NCI-H187 (cell line): Measurements from ENCODE around the gene ACVR2B.

Experiments
- DNase-seq, 2 experiments: peaks; one replicate each; lab custom pipeline; 2025; lab: John Stamatoyannopoulos, UW

Gene ACVR2B

DNA sequence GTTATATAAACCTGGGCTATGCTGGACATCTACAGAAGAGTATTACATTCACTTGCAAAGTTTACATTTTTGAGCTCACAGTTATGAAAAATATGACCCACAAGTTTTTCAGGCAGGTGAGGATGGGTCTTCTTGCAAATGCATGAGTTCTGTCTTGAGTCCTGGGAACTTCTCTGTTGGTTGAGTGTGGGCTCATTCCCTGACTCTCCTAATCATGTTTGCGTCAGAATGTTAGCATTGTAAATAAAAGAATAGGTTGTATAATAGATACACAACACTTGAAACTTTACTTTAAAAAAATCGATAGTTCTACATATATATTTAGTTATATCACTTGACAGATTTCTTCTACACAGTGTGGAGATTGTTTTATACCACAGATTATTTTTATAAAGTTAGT is 35.3 kb downstream of the ACVR2B start:
- DNase-seq, result no peak

DNA sequence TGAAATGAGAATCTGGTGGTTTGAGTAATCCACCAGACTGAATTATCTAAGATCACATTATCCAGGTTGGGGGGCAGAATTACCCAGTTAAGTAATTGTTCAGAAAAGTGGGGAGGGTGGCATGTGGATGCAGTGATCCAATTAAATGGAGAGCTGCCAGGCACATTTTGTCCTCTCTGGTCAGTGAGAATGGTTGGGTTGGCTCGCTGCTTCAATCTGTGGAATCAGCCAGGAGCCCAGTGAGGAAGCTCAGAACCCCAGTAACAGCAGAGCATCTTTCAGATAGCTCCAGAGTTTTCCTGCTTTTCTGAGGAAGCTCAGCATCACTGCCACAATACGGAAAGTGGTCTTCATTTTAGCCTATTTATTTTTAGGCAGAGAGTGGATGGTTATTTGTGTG is 36.1 kb downstream of the ACVR2B start:
- DNase-seq, result no peak

DNA sequence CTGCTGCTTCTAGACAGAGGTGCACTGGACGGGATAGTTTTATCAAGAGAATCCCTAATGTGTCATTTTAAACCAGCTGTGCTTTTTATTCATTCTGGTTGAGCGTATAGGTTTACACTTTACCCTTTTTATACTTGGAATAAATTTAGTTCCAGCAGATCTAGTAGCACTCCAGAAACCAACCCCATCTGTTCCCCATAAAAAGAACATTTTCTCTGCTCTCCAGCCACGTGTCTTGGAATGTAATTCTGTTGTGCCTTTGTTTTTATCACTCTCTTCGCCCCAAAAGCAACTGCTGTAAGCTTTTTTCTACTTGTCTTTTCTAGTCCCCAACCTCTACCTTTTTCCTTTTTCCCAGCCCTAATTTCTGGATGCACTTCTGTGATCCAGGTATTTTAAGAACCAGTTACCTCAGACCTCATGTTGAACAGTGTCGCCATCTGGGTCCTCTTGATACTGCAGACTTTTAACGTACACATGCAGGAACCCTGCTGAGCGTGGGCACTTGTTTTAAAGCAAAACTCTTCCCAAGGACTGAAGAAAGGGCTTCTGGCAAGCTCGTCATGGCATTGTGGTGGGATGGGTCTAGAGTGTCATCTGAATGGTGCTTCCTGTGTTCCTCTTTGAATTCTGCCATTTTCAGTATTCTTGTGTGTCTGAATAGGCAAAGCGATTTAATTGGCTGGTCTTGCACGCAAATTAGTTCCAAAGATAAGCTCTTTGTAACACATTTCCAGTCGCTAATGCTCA is 36.8 kb downstream of the ACVR2B start:
- no peak for DNase-seq

DNA sequence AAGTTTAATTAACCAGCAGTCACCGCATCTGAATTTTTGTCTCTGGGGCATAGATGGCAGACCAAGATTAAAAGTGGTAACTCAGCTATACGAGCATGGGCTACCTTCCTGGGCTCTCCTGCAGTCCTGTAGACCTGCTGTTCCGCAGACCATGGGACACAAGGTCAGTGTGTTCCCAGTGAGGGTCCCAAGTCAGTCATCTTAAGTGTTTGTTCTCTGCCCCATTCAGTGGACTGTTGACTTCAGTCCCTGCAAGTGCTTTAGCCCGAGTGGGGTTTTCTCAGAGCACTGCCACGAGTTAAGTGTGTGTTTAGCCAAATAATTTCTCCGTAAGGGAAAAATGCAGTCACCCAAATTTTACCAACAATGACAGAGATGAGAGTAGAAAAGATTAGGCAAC is 37.5 kb downstream of the ACVR2B start:
- DNase-seq, result no peak

GRCh38 chr3:38493031-38493430 is 39.3 kb downstream of the ACVR2B start:
- no peak for DNase-seq

DNA sequence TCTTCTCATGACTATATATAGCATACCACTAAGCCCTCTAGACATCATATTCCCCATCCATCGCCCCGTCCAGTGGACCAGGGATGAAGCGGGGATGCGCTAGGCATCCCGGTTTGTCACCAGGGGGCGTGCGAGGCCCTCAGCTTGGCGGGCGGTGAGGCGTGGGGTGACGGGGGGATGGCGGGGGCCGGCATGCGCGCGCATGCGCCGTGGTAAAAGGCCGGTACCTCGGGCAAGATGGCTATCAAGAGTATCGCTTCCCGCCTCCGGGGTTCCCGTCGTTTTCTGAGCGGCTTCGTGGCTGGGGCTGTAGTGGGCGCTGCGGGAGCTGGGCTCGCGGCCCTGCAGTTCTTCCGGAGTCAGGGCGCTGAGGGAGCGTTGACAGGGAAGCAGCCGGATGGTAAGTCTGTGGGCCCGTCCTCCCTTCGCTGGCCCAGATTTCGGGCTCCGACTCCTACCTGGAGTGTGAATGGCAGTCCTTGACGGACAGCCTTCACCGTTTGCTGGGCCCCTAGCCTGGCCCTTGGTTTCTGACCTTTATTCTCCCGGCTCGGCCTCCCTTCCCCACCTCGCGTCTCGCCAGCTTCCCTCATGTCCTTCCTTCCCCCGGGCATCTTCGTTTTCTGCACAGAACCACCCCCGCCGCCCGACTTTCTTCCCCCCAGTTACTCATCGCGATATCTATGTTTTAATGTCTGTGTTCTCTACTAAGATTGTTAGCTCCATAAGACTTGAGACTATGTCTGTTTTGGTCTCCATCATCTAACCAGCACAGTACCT is 42.6 kb downstream of the ACVR2B start, which contains the start of gene EXOG:
EXOG (plus strand) TSS at position 210 of the 780 bp plus-strand sequence; CDS start at position 238, 28 bp downstream.
- peak; percentile 65 to 74 for DNase-seq

DNA sequence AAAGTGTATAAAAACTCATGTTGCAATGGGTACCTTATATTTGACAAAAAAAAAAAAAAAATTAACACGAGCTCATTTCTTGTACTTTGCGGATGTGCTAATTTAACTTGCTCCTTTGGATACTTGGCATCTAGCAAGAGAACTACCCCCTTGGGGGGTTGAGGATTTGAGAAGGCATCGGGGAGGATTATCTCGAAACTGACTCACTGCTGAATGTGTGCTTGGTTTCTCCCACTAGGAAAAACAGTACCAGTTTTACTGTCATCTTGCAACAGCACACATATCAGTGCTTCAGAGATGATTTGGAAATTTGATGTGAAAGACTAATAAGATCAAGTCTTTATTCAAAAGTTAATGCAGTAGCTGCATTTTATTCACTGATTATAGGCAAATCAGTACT is 43.3 kb downstream of the ACVR2B start:
- no peak for DNase-seq

DNA sequence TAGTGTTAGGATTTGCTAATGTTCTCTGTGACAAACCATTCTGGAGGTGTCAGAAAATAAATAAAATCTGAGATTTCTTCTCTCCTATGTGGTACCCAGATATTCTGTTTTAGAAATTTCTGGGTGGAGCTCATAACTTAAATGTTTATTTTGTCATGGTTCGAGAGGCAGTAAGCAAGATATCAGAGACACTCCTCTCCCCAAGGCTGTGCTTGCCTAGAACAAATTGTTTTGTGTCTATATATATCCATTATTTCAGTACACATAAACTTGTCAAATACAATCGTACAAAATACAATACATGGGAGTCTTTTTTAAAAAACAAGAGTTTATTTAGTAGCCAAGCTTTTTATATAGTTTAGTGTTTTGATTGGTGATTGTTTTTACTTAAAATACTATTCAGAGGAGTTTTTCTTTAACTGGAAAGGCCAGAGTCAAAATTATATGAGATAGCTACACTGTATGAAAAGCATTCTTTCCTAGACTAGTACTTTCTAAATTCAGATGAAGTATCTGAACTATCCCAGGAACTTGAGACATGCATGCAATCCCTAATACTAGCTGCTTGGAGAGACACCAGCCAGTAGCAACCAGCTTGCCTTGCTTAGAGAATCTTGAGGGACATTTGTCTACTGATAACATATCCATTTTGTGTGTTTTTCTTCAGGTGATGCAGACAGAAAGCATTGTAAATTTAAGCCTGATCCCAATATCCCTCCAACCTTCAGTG is 47.2 kb downstream of the ACVR2B start:
- no peak for DNase-seq

DNA sequence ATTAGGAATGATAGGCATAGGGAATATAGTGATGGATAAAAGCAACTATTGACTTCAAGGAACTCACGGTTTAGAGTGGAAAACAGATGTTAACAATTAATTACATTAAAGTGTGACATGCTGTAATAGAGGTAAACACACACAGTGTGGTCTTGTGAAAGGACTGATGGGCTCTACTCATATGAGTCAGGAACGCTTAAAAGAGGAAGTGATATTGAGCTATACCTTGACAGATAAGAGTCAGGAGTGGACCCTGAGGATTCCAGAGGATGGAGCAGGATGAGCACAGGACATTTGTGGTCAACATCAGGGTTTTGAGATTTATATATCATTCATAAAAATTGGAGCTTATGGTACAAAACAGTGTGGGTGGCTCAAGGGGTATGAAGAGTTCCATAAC is 53.4 kb downstream of the ACVR2B start:
- no peak for DNase-seq

DNA sequence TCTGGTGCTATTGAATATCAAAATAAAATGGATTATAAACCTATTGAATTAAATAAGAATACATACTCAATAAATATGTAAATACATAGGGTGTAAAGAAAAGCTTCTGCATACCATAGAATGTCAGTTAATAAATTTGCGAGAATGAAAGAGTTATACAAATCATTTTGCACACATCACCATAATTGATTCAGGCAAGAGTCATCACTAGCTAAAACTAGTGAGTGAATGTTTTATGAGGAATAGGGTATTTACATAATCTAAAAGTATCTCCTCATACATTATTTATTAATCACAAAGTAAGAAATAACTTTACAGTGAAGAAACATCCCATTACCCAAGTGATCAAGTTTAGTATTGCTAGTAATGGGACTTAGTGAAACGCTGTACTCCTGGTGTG is 56.0 kb downstream of the ACVR2B start:
- no peak for DNase-seq

GRCh38 chr3:38510631-38511030 is 56.9 kb downstream of the ACVR2B start:
- DNase-seq, result no peak

- DNase-seq, result no peak
Measured at GRCh38 chr3:38511546-38511945, 57.9 kb downstream of the ACVR2B start.

- DNase-seq, result no peak
Measured at GRCh38 chr3:38515367-38515766, 61.7 kb downstream of the ACVR2B start.

GRCh38 chr3:38516669-38517068 is 63.0 kb downstream of the ACVR2B start:
- DNase-seq, result no peak

GRCh38 chr3:38519000-38519399 is 65.3 kb downstream of the ACVR2B start:
- DNase-seq, result no peak

- DNase-seq, result no peak
Measured at GRCh38 chr3:38519651-38520050, 66.0 kb downstream of the ACVR2B start.

GRCh38 chr3:38521391-38521987 is 67.8 kb downstream of the ACVR2B start:
- DNase-seq, result peak in 1 of 2 experiments; percentile 4

GRCh38 chr3:38522002-38522401 is 68.3 kb downstream of the ACVR2B start:
- no peak for DNase-seq

DNA sequence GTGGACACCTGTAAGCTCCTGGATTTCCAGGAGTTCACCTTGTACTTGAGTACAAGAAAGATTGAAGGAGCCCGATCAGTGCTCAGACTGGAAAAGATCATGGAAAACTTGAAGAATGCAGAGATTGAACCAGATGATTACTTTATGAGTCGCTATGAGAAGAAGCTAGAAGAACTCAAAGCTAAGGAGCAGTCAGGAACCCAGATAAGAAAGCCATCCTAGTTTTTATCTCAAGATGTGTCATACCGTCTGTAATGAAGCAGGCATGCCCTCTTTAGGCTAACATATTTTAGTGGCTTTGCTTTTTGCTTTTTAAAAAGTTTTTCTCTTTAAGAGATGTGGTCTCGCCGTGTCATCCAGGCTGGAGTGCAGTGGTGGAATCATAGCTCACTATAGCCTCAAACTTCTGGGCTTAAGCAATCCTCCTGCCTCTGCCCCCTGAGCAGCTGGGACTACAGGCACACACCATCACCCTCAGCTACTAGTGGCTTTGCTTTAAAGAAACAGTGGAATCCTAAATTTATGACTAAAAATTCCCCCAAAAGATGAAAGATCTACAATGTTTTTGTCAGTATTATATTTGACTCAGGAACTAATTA is 70.5 kb downstream of the ACVR2B start:
- no peak for DNase-seq

DNA sequence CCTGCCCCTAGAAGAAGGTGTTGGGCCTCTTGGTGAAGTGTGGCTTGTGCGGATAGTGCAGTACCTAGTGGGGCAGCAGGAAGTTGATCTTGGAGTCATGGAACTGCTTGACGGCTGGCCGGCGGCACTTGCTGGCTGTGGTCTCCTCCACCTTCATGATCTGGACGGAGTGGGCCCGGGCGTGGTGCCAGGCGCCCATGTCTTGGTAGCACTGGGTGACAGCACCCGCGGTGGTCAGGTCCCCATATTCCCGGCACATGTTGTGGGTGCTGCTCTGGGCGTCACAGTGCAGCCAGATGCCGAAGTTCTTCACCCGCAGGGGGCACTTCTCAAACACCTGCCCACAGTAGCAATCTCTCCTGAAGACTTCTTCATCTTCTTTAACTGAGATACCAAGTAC is 73.1 kb downstream of the ACVR2B start:
- no peak for DNase-seq

DNA sequence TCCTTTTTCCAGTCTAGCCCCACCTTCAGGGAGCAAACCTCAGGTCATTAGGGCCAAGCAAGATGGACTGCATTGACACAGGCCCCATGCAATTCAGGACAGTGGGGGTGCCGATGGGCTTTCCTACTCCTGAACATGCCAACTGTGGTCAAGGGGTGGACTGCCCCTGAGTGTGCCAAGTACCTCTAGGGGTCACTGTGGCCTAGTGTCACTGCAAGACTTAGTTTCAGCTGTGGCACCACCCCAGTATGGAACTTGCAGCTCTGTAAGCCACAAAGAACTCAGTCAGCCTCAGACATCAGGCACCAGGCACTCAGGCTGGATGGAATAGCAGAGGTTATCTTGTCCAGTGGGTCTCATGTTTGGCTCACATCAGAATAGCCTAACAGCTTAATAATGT is 74.8 kb downstream of the ACVR2B start:
- DNase-seq, result no peak

- no peak for DNase-seq
Measured at GRCh38 chr3:38532529-38532928, 78.8 kb downstream of the ACVR2B start.
